HCT116 (cell line): ENCODE data around the gene MARCHF3. TPM values are rescaled to one million over a fixed set of nuclear protein-coding genes. Genes with fewer than 3 reads are reported as not detected.

ENCODE experiments used
- ATAC-seq: fragments of 200-7000 bp; cut with Tn5 transposase; 2 replicates; pipeline ENCODE4 v1.9.1; 2020; ENCODE audit warnings: mild to moderate bottlenecking, moderate library complexity
- BruUV-seq: library from RNA; stranded (reverse); fragments of 400-500 nt; replicated peaks from 2 replicates; lab custom pipeline; 2021; lab: Mats Ljungman, UMichigan
- CTCF ChIA-PET: fragments of 300-600 bp; sonication (Branson Sonifier 250); formaldehyde crosslinking; loops from one replicate; lab custom pipeline; 2021; ENCODE audit warnings: antibody characterized with exemption; lab: Charles Lee
- POLR2A ChIA-PET: fragments of 300-600, 350-600 bp; sonication (Branson Sonifier 250); formaldehyde crosslinking; loops from one replicate; lab custom pipeline; 2021; ENCODE audit warnings: antibody characterized with exemption; lab: Charles Lee
- RAD21 ChIA-PET, 2 experiments: fragments of 300-600 bp; sonication (Branson Sonifier 250); formaldehyde crosslinking; loops; one replicate each; lab custom pipeline; 2023; ENCODE audit warnings: low total read pairs in 2 of 2; ENCODE audit not compliant: uncharacterized antibody in 2 of 2, unreplicated experiment in 2 of 2, low non-redundant PET in 1 of 2; lab: Charles Lee
- DNase-seq: peaks from one replicate; pipeline ENCODE4 v3.0.0-alpha.2; 2010; ENCODE audit warnings: low read depth, low spot score
- H2AFZ ChIP-seq: fragments of 200-600 bp; shearing (Covaris generic), sonication (generic); 2 replicates; pipeline ENCODE4 v1.6.1; 2017; ENCODE audit warnings: low read depth, mixed run types, mixed read lengths, antibody characterized with exemption, low read length; ENCODE audit not compliant: poor library complexity, severe bottlenecking
- H3K27ac ChIP-seq: 2 replicates; pipeline ENCODE4 v1.5.1; 2012; ENCODE audit warnings: low read depth, low read length
- H3K27me3 ChIP-seq: fragments of 200-600 bp; sonication (generic); 2 replicates; pipeline ENCODE4 v1.6.1; 2016; ENCODE audit warnings: mixed run types, low read length, mixed read lengths; ENCODE audit not compliant: insufficient read depth
- H3K36me3 ChIP-seq, 2 experiments: fragments of 200-500 bp in 1 of 2; fragments of 200-600 bp in 1 of 2; sonication (Bioruptor generic) in 1 of 2; sonication (generic) in 1 of 2; 2 replicates each; pipeline versions ENCODE4 v1.5.1 to v1.6.1; 2014 to 2016; ENCODE audit warnings: low read length in 2 of 2, inconsistent platforms in 1 of 2, mixed read lengths in 1 of 2, mixed run types in 1 of 2; ENCODE audit not compliant: insufficient read depth in 2 of 2, control insufficient read depth in 1 of 2
- H3K4me1 ChIP-seq, 2 experiments: fragments of 200-600 bp in 1 of 2; sonication (generic) in 1 of 2; 2 replicates each; pipeline versions ENCODE4 v1.5.1 to v1.6.1; 2012 to 2017; ENCODE audit warnings: low read length in 2 of 2, inconsistent platforms in 1 of 2, mild to moderate bottlenecking in 1 of 2, mixed read lengths in 1 of 2, mixed run types in 1 of 2, moderate library complexity in 1 of 2; ENCODE audit not compliant: insufficient read depth in 2 of 2, control insufficient read depth in 1 of 2
- H3K4me2 ChIP-seq: fragments of 200-600 bp; sonication (generic); 2 replicates; pipeline ENCODE4 v1.6.1; 2017; ENCODE audit warnings: mixed run types, low read length, mixed read lengths
- H3K4me3 ChIP-seq, 2 experiments: fragments of 200-600 bp in 1 of 2; sonication (generic) in 1 of 2; replicated peaks in 1 of 2; 2 replicates each; pipeline ENCODE4 v1.5.1; 2011 to 2016; ENCODE audit warnings: low read length in 2 of 2, control low read depth in 1 of 2, low read depth in 1 of 2, mild to moderate bottlenecking in 1 of 2, mixed read lengths in 1 of 2, mixed run types in 1 of 2
- H3K79me2 ChIP-seq: fragments of 200-600 bp; sonication (generic); 2 replicates; pipeline ENCODE4 v1.6.1; 2017; ENCODE audit warnings: mild to moderate bottlenecking, mixed run types, low read length, moderate library complexity, mixed read lengths; ENCODE audit not compliant: insufficient read depth
- H3K9ac ChIP-seq: fragments of 200-600 bp; sonication (generic); 2 replicates; pipeline ENCODE4 v1.6.1; 2016; ENCODE audit warnings: low read length, mixed read lengths
- H3K9me2 ChIP-seq: fragments of 200-600 bp; sonication (generic), shearing (Covaris generic); 2 replicates; pipeline ENCODE4 v1.6.1; 2017; ENCODE audit warnings: mixed run types, mild to moderate bottlenecking, moderate library complexity; ENCODE audit not compliant: insufficient read depth
- H3K9me3 ChIP-seq, 2 experiments: fragments of 200-500 bp in 1 of 2; fragments of 200-600 bp in 1 of 2; sonication (Bioruptor generic) in 1 of 2; sonication (generic) in 1 of 2; 2 replicates each; pipeline ENCODE4 v1.6.1; 2014 to 2017; ENCODE audit warnings: low read length in 2 of 2, mixed read lengths in 2 of 2, inconsistent platforms in 1 of 2, low read depth in 1 of 2, mild to moderate bottlenecking in 1 of 2, mixed run types in 1 of 2, moderate library complexity in 1 of 2; ENCODE audit not compliant: control insufficient read depth in 1 of 2, insufficient read depth in 1 of 2
- H4K20me1 ChIP-seq: fragments of 200-600 bp; sonication (generic), shearing (Covaris generic); 2 replicates; pipeline ENCODE4 v1.6.1; 2017; ENCODE audit warnings: mixed run types, mild to moderate bottlenecking, moderate library complexity; ENCODE audit not compliant: insufficient read depth
- CBX3 ChIP-seq: IDR thresholded peaks from 2 replicates; pipeline ENCODE4 v1.6.1; 2012; ENCODE audit warnings: low read depth
- CEBPB ChIP-seq: IDR thresholded peaks from 2 replicates; pipeline ENCODE4 v1.6.1; 2012; ENCODE audit warnings: low read depth
- EGR1 ChIP-seq: IDR thresholded peaks from 2 replicates; pipeline ENCODE4 v1.6.1; 2012; ENCODE audit warnings: low read depth
- EZH2phosphoT487 ChIP-seq: fragments of 200-600 bp; IDR thresholded peaks from 2 replicates; pipeline ENCODE4 v1.6.1; 2018; ENCODE audit warnings: antibody characterized with exemption, borderline replicate concordance
- FOSL1 ChIP-seq: IDR thresholded peaks from 2 replicates; pipeline ENCODE4 v1.6.1; 2012; ENCODE audit warnings: low read depth
- JUND ChIP-seq: IDR thresholded peaks from 2 replicates; pipeline ENCODE4 v1.6.1; 2012
- POLR2A ChIP-seq: IDR thresholded peaks from 2 replicates; pipeline ENCODE4 v1.7.0; 2011; ENCODE audit warnings: borderline replicate concordance; ENCODE audit not compliant: insufficient read depth, insufficient read length; ENCODE audit errors: extremely low read depth
- POLR2AphosphoS5 ChIP-seq: IDR thresholded peaks from 2 replicates; pipeline ENCODE4 v1.6.1; 2011; ENCODE audit warnings: mild to moderate bottlenecking, low read depth, low read length, moderate library complexity
- RAD21 ChIP-seq: IDR thresholded peaks from 2 replicates; pipeline ENCODE4 v1.6.1; 2012; ENCODE audit warnings: low read depth, mild to moderate bottlenecking
- SIN3A ChIP-seq: IDR thresholded peaks from 2 replicates; pipeline ENCODE4 v1.6.1; 2012; ENCODE audit warnings: low read depth
- SP1 ChIP-seq: IDR thresholded peaks from 2 replicates; pipeline ENCODE4 v1.6.1; 2012; ENCODE audit warnings: low read depth
- SRF ChIP-seq: IDR thresholded peaks from 2 replicates; pipeline ENCODE4 v1.6.1; 2012; ENCODE audit warnings: low read depth
- TCF7L2 ChIP-seq: IDR thresholded peaks from 2 replicates; pipeline ENCODE4 v1.7.0; 2011; ENCODE audit warnings: borderline replicate concordance, inconsistent platforms; ENCODE audit not compliant: insufficient read depth, insufficient read length; ENCODE audit errors: extremely low read depth
- YY1 ChIP-seq: IDR thresholded peaks from 2 replicates; pipeline ENCODE4 v1.6.1; 2011; ENCODE audit warnings: low read length, low read depth, moderate library complexity, mild to moderate bottlenecking; ENCODE audit not compliant: insufficient replicate concordance; ENCODE audit errors: extremely low read depth
- ZFX ChIP-seq: fragments of 450-650 bp; IDR thresholded peaks from 2 replicates; pipeline ENCODE4 v1.6.1; 2017
- ZNF274 ChIP-seq: fragments of 200-500 bp; sonication (Bioruptor generic); IDR thresholded peaks from 2 replicates; pipeline ENCODE4 v1.6.1; 2014; ENCODE audit warnings: mild to moderate bottlenecking, low read depth, low read length, inconsistent platforms
- intact Hi-C: fragments of 100-400 bp; cut with micrococcal nuclease; formaldehyde crosslinking; loops from 2 replicates; pipeline ENCODE4 v1.10.0; 2022
- total RNA-seq: library from RNA; stranded (reverse); gene quantifications from one replicate; pipeline ENCODE4 v1.2.1, GENCODE V29; 2021; ENCODE audit not compliant: unreplicated experiment
- TF ChIP-seq, protein P1 (sequence below): IDR thresholded peaks from 2 replicates; pipeline ENCODE4 v1.6.1; 2012; ENCODE audit warnings: low read depth
- TF ChIP-seq, protein P2 (sequence below): IDR thresholded peaks from 2 replicates; pipeline ENCODE4 v1.6.1; 2012

The MARCHF3 gene
- total RNA-seq, 1 experiment from 2014 or later = 2.3 TPM

DNA sequence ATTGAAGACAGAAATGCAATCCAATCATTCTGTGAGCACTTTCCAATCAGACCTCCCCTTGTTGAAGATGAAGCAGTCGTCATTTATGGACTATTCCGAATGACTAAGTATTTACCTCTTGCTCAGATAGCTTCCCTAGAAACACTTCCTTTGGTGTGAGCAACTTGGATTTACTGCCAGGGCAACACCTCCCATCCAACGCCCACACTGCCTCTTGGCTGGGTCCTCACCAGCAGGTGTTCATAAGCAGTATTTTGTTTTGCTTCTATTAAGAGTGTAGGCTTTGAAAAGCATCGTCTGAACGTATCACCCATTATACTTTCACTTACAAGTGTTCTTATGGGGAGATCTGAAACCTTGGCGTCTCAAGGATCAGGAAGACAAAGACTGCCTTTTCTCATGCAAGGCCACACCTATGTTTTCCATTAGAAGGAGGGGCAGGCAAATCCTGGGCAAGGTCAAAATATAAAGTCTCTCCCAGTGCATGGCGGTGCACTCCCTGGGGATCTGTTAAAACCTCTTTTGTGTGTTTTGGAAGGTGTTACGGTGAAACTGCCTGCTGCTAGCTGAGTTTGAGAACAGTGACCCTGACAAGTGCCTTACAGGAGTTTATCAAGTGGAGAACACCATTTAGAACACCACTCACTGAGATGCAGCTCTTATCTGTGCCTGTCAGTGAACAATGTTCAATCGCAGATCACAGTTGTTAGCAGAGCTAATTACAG lies 10.6 kb upstream of the MARCHF3 start:
- no peak overlapping the region for H3K9ac ChIP-seq
- H3K4me3 ChIP-seq = no peak overlapping the region
- H3K27ac ChIP-seq = no peak overlapping the region
- no peak overlapping the region for H3K4me2 ChIP-seq
- ATAC-seq = 0 out of 2 replicates have a peak, but pooled peaks have one; percentile 17
- no peak overlapping the region for H2AFZ ChIP-seq
- H3K9me3 ChIP-seq = no peaks in the 10 kb centered on the region
- H3K4me1 ChIP-seq = peaks cover 0 to 9% of the 10 kb centered on the region in 2 experiments; a peak in 1 of 4 replicates
- H4K20me1 ChIP-seq = no peaks in the 10 kb centered on the region
- CTCF ChIA-PET = no interaction called here
- DNase-seq = no peak
- no peaks in the 10 kb centered on the region for H3K9me2 ChIP-seq
- no peaks in the 10 kb centered on the region for H3K27me3 ChIP-seq
- no peaks in the 10 kb centered on the region for H3K36me3 ChIP-seq
- no peaks in the 10 kb centered on the region for H3K79me2 ChIP-seq
- intact Hi-C loops = loop anchor here (10.0 kb wide), 1 partner anchor 386 kb away; no protein-coding TSS in a partner anchor
- no TSS peak for BruUV-seq
- TF ChIP-seq FOSL1 (no peak), EGR1 (peak; percentile 41; the same call in 1 of the 2 replicates)
- RAD21 ChIA-PET = no interaction called here
- POLR2A ChIA-PET = no interaction called here

DNA sequence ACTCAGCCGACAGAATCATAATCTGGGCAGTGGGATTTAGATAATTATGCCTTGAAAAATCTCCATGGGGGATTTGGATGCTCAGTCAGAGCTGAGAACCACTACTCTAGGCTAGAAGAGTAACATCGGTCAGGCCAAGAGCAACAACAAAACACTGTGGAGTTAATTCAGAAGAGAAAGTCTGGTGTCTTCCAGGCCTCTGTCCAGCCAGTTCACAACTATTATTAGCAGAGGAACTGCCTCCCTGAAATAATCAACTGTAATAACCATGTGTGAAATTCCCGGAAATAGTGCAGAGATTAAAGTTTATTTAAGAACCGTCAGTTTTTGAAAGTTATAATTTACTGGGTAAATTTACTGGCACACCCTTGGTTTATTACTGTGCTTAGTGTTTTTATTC lies 8.2 kb upstream of the MARCHF3 start:
- CTCF ChIA-PET = no interaction called here
- H2AFZ ChIP-seq = no peak overlapping the region
- intact Hi-C loops = loop anchor here (10.0 kb wide), 1 partner anchor 276 kb away; no protein-coding TSS in a partner anchor
- no peak for TF ChIP-seq ZFX
- TF ChIP-seq, protein P1, sequence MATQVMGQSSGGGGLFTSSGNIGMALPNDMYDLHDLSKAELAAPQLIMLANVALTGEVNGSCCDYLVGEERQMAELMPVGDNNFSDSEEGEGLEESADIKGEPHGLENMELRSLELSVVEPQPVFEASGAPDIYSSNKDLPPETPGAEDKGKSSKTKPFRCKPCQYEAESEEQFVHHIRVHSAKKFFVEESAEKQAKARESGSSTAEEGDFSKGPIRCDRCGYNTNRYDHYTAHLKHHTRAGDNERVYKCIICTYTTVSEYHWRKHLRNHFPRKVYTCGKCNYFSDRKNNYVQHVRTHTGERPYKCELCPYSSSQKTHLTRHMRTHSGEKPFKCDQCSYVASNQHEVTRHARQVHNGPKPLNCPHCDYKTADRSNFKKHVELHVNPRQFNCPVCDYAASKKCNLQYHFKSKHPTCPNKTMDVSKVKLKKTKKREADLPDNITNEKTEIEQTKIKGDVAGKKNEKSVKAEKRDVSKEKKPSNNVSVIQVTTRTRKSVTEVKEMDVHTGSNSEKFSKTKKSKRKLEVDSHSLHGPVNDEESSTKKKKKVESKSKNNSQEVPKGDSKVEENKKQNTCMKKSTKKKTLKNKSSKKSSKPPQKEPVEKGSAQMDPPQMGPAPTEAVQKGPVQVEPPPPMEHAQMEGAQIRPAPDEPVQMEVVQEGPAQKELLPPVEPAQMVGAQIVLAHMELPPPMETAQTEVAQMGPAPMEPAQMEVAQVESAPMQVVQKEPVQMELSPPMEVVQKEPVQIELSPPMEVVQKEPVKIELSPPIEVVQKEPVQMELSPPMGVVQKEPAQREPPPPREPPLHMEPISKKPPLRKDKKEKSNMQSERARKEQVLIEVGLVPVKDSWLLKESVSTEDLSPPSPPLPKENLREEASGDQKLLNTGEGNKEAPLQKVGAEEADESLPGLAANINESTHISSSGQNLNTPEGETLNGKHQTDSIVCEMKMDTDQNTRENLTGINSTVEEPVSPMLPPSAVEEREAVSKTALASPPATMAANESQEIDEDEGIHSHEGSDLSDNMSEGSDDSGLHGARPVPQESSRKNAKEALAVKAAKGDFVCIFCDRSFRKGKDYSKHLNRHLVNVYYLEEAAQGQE = no peak
- TF ChIP-seq CBX3 = no peak
- no peak for TF ChIP-seq TCF7L2
- TF ChIP-seq YY1 = no peak
- no peak for TF ChIP-seq POLR2A
- TF ChIP-seq JUND = no peak
- TF ChIP-seq EGR1 = no peak
- TF ChIP-seq SP1 = no peak
- TF ChIP-seq ZNF274 = no peak
- TF ChIP-seq RAD21 = no peak
- TF ChIP-seq EZH2phosphoT487 = no peak
- TF ChIP-seq FOSL1 = no peak
- TF ChIP-seq SIN3A = no peak
- no peak for TF ChIP-seq POLR2AphosphoS5
- TF ChIP-seq, protein P2, sequence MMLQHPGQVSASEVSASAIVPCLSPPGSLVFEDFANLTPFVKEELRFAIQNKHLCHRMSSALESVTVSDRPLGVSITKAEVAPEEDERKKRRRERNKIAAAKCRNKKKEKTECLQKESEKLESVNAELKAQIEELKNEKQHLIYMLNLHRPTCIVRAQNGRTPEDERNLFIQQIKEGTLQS = no peak
- no peak for TF ChIP-seq CEBPB
- TF ChIP-seq SRF = no peak

More for the DNA sequence above, 8.2 kb upstream of the MARCHF3 start:
- H3K27ac ChIP-seq = no peak overlapping the region
- no peaks in the 10 kb centered on the region for H4K20me1 ChIP-seq
- ATAC-seq (no peak), DNase-seq (no peak)
- no peak overlapping the region for H3K9ac ChIP-seq
- BruUV-seq = no TSS peak
- POLR2A ChIA-PET = no interaction called here
- no peaks in the 10 kb centered on the region for H3K79me2 ChIP-seq
- no peaks in the 10 kb centered on the region for H3K27me3 ChIP-seq
- no peak overlapping the region for H3K4me2 ChIP-seq
- H3K9me2 ChIP-seq = no peaks in the 10 kb centered on the region
- H3K4me3 ChIP-seq = no peak overlapping the region
- RAD21 ChIA-PET = no interaction called here
- H3K4me1 ChIP-seq = peaks cover 0 to 9% of the 10 kb centered on the region in 2 experiments; a peak in 1 of 4 replicates
- no peaks in the 10 kb centered on the region for H3K9me3 ChIP-seq
- H3K36me3 ChIP-seq = no peaks in the 10 kb centered on the region
